Hepatocyte (in vitro differentiated cells): ENCODE results near the gene NPDC1. TPM values are rescaled to one million over a fixed set of nuclear protein-coding genes. Genes with fewer than 3 reads are reported as not detected.

Experiments used
- DNase-seq: peaks from one replicate; pipeline ENCODE4 v3.0.0-alpha.2; 2016; ENCODE audit warnings: low spot score
- H2AFZ ChIP-seq: fragments of 200-600 bp; sonication (generic); 2 replicates; pipeline ENCODE4 v1.6.0; 2016; ENCODE audit warnings: antibody characterized with exemption, mild to moderate bottlenecking
- H3K27ac ChIP-seq: fragments of 200-600 bp; sonication (generic); 2 replicates; pipeline ENCODE4 v1.5.1; 2016; ENCODE audit warnings: mild to moderate bottlenecking
- H3K27me3 ChIP-seq: fragments of 200-600 bp; sonication (generic); 2 replicates; pipeline ENCODE4 v1.6.1; 2016
- H3K36me3 ChIP-seq: fragments of 200-600 bp; sonication (generic); replicated peaks from 2 replicates; pipeline ENCODE4 v1.5.1; 2016; ENCODE audit warnings: low read depth; ENCODE audit not compliant: insufficient read depth
- H3K4me1 ChIP-seq: fragments of 200-600 bp; sonication (generic); 2 replicates; pipeline ENCODE4 v1.5.1; 2016; ENCODE audit warnings: mild to moderate bottlenecking, moderate library complexity; ENCODE audit not compliant: insufficient read depth
- H3K4me2 ChIP-seq: fragments of 200-600 bp; sonication (generic); 2 replicates; pipeline ENCODE4 v1.6.0; 2016
- H3K4me3 ChIP-seq: fragments of 200-600 bp; sonication (generic); 2 replicates; pipeline ENCODE4 v1.5.1; 2016; ENCODE audit warnings: mild to moderate bottlenecking
- H3K79me2 ChIP-seq: fragments of 200-600 bp; sonication (generic); 2 replicates; pipeline ENCODE4 v1.6.0; 2017; ENCODE audit warnings: mild to moderate bottlenecking
- H3K9me2 ChIP-seq: fragments of 200-600 bp; sonication (generic); replicated peaks from 2 replicates; pipeline ENCODE4 v1.6.0; 2017; ENCODE audit warnings: mild to moderate bottlenecking; ENCODE audit not compliant: insufficient read depth
- H3K9me3 ChIP-seq: fragments of 200-600 bp; sonication (generic); 2 replicates; pipeline ENCODE4 v1.5.1; 2016; ENCODE audit warnings: low read depth, mild to moderate bottlenecking
- H4K20me1 ChIP-seq: fragments of 200-600 bp; sonication (generic); 2 replicates; pipeline ENCODE4 v1.6.0; 2016; ENCODE audit warnings: mild to moderate bottlenecking; ENCODE audit not compliant: insufficient read depth, poor library complexity, severe bottlenecking
- CTCF ChIP-seq: fragments of 200-600 bp; sonication (generic); IDR thresholded peaks from 2 replicates; pipeline ENCODE4 v1.5.1; 2016; ENCODE audit warnings: antibody characterized with exemption, mild to moderate bottlenecking; ENCODE audit not compliant: poor library complexity
- EZH2 ChIP-seq: fragments of 200-600 bp; sonication (generic); IDR thresholded peaks from 2 replicates; pipeline ENCODE4 v1.6.1; 2016; ENCODE audit warnings: antibody characterized with exemption, mild to moderate bottlenecking, borderline replicate concordance
- EZH2phosphoT487 ChIP-seq: fragments of 200-600 bp; sonication (generic); IDR thresholded peaks from one replicate; pipeline ENCODE4 v1.6.1; 2018; ENCODE audit warnings: antibody characterized with exemption, mild to moderate bottlenecking, low read depth, moderate library complexity; ENCODE audit not compliant: unreplicated experiment, severe bottlenecking
- WGBS: methylation state at CpG from one replicate; pipeline ENCODE4 v1.1.6; 2016; ENCODE audit warnings: low lambda C conversion rate; ENCODE audit errors: missing lambda C conversion rate; 5-methylcytosine and 5-hydroxymethylcytosine counted together
- polyA plus RNA-seq: library from polyadenylated mRNA; unstranded; fragments of >200 nt; fragmentation: Nextera tagmentation; extraction: Ambion mirVana; gene quantifications from 2 replicates; pipeline ENCODE4 v1.2.1, GENCODE V29; 2016
- total RNA-seq: library from RNA; depleted of rRNA; stranded (reverse); fragments of >200 nt; gene quantifications from 2 replicates; pipeline ENCODE4 v1.2.3, GENCODE V29; 2014

Gene NPDC1
- total and polyA plus RNA-seq, 2 experiments from 2014 or later, result 12.7 to 72.7 TPM

- Histone ChIP-seq H3K4me2 (no peak overlapping the region), H3K4me3 (no peak overlapping the region), H3K27me3 (no peaks in the 10 kb centered on the region), H3K36me3 (no peaks in the 10 kb centered on the region), H3K79me2 (no peaks in the 10 kb centered on the region), H4K20me1 (no peaks in the 10 kb centered on the region), H2AFZ (no peak overlapping the region), H3K27ac (no peak overlapping the region), H3K9me2 (no peaks in the 10 kb centered on the region), H3K9me3 (no peaks in the 10 kb centered on the region), H3K4me1 (no peaks in the 10 kb centered on the region)
- no peak for DNase-seq
- WGBS, result 89% methylated on average over 20 of the region's 22 CpGs
- TF ChIP-seq EZH2phosphoT487, result no peak
- TF ChIP-seq CTCF, result no peak
- TF ChIP-seq EZH2, result no peak
Observed at GRCh38 chr9:137008312-137008711, 37.7 kb downstream of the NPDC1 start.

GRCh38 chr9:137007816-137008270, 38.1 kb downstream of the NPDC1 start:
- Histone ChIP-seq H3K79me2 (no peaks in the 10 kb centered on the region), H3K36me3 (no peaks in the 10 kb centered on the region), H3K4me2 (no peak overlapping the region), H2AFZ (no peak overlapping the region), H4K20me1 (no peaks in the 10 kb centered on the region), H3K9me3 (no peaks in the 10 kb centered on the region), H3K4me1 (no peaks in the 10 kb centered on the region), H3K27me3 (no peaks in the 10 kb centered on the region), H3K4me3 (no peak overlapping the region), H3K27ac (no peak overlapping the region), H3K9me2 (no peaks in the 10 kb centered on the region)
- no peak for DNase-seq
- TF ChIP-seq EZH2phosphoT487 (no peak), EZH2 (no peak), CTCF (no peak)
- 96% methylated on average over 13 of the region's 13 CpGs for WGBS

GRCh38 chr9:137007108-137007815, 38.7 kb downstream of the NPDC1 start:
- no peaks in the 10 kb centered on the region for H3K36me3 ChIP-seq
- no peaks in the 10 kb centered on the region for H3K4me1 ChIP-seq
- H3K27ac ChIP-seq, result no peak overlapping the region
- TF ChIP-seq EZH2 (no peak), EZH2phosphoT487 (no peak), CTCF (no peak)
- H3K9me3 ChIP-seq, result no peaks in the 10 kb centered on the region
- no peaks in the 10 kb centered on the region for H3K79me2 ChIP-seq
- H3K4me3 ChIP-seq, result no peak overlapping the region
- H3K27me3 ChIP-seq, result no peaks in the 10 kb centered on the region
- H3K9me2 ChIP-seq, result no peaks in the 10 kb centered on the region
- no peak overlapping the region for H2AFZ ChIP-seq
- 77% methylated on average over 29 of the region's 30 CpGs for WGBS
- no peak for DNase-seq
- no peaks in the 10 kb centered on the region for H4K20me1 ChIP-seq
- no peak overlapping the region for H3K4me2 ChIP-seq
